ENCODE results near the gene KLK2.
A peak's percentile ranks its signal among the peaks of the same experiment; 100 is the strongest.

DNA sequence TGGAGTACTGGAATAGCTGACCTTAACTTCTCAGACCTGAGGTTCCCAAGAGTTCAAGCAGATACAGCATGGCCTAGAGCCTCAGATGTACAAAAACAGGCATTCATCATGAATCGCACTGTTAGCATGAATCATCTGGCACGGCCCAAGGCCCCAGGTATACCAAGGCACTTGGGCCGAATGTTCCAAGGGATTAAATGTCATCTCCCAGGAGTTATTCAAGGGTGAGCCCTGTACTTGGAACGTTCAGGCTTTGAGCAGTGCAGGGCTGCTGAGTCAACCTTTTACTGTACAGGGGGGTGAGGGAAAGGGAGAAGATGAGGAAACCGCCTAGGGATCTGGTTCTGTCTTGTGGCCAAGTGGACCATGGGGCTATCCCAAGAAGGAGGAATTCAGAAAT is 12.2 kb upstream of the KLK2 start:
- TF ChIP-seq, protein P1, sequence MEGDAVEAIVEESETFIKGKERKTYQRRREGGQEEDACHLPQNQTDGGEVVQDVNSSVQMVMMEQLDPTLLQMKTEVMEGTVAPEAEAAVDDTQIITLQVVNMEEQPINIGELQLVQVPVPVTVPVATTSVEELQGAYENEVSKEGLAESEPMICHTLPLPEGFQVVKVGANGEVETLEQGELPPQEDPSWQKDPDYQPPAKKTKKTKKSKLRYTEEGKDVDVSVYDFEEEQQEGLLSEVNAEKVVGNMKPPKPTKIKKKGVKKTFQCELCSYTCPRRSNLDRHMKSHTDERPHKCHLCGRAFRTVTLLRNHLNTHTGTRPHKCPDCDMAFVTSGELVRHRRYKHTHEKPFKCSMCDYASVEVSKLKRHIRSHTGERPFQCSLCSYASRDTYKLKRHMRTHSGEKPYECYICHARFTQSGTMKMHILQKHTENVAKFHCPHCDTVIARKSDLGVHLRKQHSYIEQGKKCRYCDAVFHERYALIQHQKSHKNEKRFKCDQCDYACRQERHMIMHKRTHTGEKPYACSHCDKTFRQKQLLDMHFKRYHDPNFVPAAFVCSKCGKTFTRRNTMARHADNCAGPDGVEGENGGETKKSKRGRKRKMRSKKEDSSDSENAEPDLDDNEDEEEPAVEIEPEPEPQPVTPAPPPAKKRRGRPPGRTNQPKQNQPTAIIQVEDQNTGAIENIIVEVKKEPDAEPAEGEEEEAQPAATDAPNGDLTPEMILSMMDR (IDR thresholded peaks at IDR 0.05), result no peak
- TF ChIP-seq POLR2AphosphoS5 (IDR thresholded peaks at IDR 0.05) (peak; percentile 76), POLR2A (IDR thresholded peaks at IDR 0.05) (no peak)

All from prostate gland (tissue), 2 donors.